ENCODE results near the gene ARPP21.

DNA sequence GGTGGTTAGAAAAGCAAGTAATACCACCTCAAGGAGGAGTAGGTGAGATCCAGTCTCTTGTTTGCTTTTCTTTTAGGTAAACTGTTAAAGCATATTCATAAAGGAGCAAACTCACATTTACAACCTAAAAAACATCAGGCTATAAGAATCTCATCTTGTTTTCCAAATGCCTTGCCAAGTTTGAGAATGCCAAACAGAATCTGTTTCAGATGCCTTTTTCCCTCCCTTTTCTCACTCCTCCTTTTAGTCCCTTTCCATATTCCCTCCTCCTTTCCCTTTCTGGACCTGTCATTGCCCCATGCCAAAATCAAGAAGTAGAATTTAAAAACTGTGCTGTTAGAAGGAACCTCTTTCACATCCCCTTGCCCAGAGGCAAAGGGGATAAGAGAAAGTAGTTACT lies 140.3 kb downstream of the ARPP21 start:
- TF ChIP-seq, protein P1, sequence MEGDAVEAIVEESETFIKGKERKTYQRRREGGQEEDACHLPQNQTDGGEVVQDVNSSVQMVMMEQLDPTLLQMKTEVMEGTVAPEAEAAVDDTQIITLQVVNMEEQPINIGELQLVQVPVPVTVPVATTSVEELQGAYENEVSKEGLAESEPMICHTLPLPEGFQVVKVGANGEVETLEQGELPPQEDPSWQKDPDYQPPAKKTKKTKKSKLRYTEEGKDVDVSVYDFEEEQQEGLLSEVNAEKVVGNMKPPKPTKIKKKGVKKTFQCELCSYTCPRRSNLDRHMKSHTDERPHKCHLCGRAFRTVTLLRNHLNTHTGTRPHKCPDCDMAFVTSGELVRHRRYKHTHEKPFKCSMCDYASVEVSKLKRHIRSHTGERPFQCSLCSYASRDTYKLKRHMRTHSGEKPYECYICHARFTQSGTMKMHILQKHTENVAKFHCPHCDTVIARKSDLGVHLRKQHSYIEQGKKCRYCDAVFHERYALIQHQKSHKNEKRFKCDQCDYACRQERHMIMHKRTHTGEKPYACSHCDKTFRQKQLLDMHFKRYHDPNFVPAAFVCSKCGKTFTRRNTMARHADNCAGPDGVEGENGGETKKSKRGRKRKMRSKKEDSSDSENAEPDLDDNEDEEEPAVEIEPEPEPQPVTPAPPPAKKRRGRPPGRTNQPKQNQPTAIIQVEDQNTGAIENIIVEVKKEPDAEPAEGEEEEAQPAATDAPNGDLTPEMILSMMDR (IDR thresholded peaks at IDR 0.05), result no peak
- no peak for TF ChIP-seq JUND (IDR thresholded peaks at IDR 0.05)
- no peak for TF ChIP-seq YY1 (IDR thresholded peaks at IDR 0.05; ENCODE audit: low read depth)

Measured in SK-N-SH (cell line).